Loucy (cell line): ENCODE data around the gene PRAMEF12.
"Not testable (repeated sequence)": the region's sequence is repeated elsewhere in the genome, so short reads cannot be mapped to it uniquely, and the experiment has no call there.

ENCODE experiments used
- H2AFZ ChIP-seq: fragments of 200-600 bp; sonication (generic); 2 replicates; pipeline ENCODE4 v1.6.0; 2016; ENCODE audit warnings: antibody characterized with exemption, mild to moderate bottlenecking, low read length, moderate library complexity
- H3F3A ChIP-seq: fragments of 200-600 bp; 2 replicates; pipeline ENCODE4 v1.6.0; 2016; ENCODE audit warnings: antibody characterized with exemption, low read depth, mild to moderate bottlenecking
- H3K27me3 ChIP-seq: fragments of 200-600 bp; sonication (generic); 2 replicates; pipeline ENCODE4 v1.6.1; 2014; ENCODE audit warnings: low read length, mild to moderate bottlenecking; ENCODE audit not compliant: insufficient read depth, poor library complexity, severe bottlenecking
- H3K36me3 ChIP-seq: fragments of 200-600 bp; sonication (generic); 2 replicates; pipeline ENCODE4 v1.6.1; 2016; ENCODE audit warnings: low read length; ENCODE audit not compliant: insufficient read depth
- H3K4me1 ChIP-seq: fragments of 200-600 bp; sonication (generic); 2 replicates; pipeline ENCODE4 v1.5.1; 2014; ENCODE audit warnings: low read length, mild to moderate bottlenecking; ENCODE audit not compliant: insufficient read depth, poor library complexity, severe bottlenecking
- H3K4me2 ChIP-seq: fragments of 200-600 bp; sonication (generic); 2 replicates; pipeline ENCODE4 v1.6.0; 2014; ENCODE audit warnings: antibody characterized with exemption, low read length, low read depth, mild to moderate bottlenecking; ENCODE audit not compliant: poor library complexity, severe bottlenecking
- H3K4me3 ChIP-seq: fragments of 200-600 bp; sonication (generic); 2 replicates; pipeline ENCODE4 v1.5.1; 2014; ENCODE audit warnings: low read length, mild to moderate bottlenecking, mixed read lengths; ENCODE audit not compliant: poor library complexity, severe bottlenecking
- H3K79me2 ChIP-seq: fragments of 200-600 bp; sonication (generic); 2 replicates; pipeline ENCODE4 v1.6.1; 2014; ENCODE audit warnings: low read length; ENCODE audit not compliant: insufficient read depth
- H3K9ac ChIP-seq: fragments of 200-600 bp; sonication (generic); 2 replicates; pipeline ENCODE4 v1.6.0; 2014; ENCODE audit warnings: mild to moderate bottlenecking, low read depth, low read length, moderate library complexity; ENCODE audit not compliant: poor library complexity, severe bottlenecking
- H3K9me2 ChIP-seq: fragments of 200-600 bp; sonication (generic); replicated peaks from 2 replicates; pipeline ENCODE4 v1.6.1; 2016; ENCODE audit warnings: low read depth, low read length, mixed read lengths
- H3K9me3 ChIP-seq: fragments of 200-600 bp; sonication (generic); 2 replicates; pipeline ENCODE4 v1.6.1; 2014; ENCODE audit warnings: mild to moderate bottlenecking, antibody characterized with exemption, low read length, low read depth; ENCODE audit not compliant: insufficient read depth
- H4K20me1 ChIP-seq: fragments of 200-600 bp; sonication (generic); 2 replicates; pipeline ENCODE4 v1.6.0; 2014; ENCODE audit warnings: antibody characterized with exemption, low read length, mild to moderate bottlenecking; ENCODE audit not compliant: insufficient read depth, poor library complexity, severe bottlenecking
- CTCF ChIP-seq: fragments of 200-600 bp; sonication (generic); conservative IDR thresholded peaks from 2 replicates; pipeline ENCODE4 v1.5.1; 2014; ENCODE audit warnings: mild to moderate bottlenecking, antibody characterized with exemption, low read length
- EZH2phosphoT487 ChIP-seq: fragments of 200-600 bp; IDR thresholded peaks from 2 replicates; pipeline ENCODE4 v1.6.1; 2018; ENCODE audit warnings: antibody characterized with exemption, mild to moderate bottlenecking, moderate library complexity, borderline replicate concordance

Gene PRAMEF12

DNA sequence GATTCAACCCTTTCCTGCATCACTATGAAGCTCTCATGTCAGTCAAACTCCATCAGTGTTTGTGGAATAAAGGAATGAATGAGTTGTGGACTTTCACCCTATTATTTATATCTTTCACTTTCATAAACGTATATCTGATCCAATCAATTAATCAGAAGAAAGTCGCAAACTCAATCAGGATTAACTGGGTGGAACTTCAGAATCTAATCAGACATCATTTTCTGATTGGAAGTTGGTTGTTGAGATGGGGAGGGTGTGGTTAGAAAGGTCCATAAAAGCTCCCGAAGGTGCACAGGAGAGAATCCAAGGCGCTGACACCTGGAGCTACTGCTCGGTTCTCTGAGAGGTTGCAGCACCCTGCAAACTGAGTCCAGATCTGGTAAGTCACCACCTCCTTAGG, at the start of gene PRAMEF12:
Gene PRAMEF12 (plus strand): TSS at position 301 of the 400 bp plus-strand sequence. CDS start 1,130 bp downstream, outside the sequence.
- Histone ChIP-seq H3K79me2 (no peaks in the 10 kb centered on the region), H3K4me2 (no peak within 1 kb of the TSS), H3K4me1 (no peaks in the 10 kb centered on the region), H4K20me1 (no peaks in the 10 kb centered on the region), H3K9me2 (no peaks in the 10 kb centered on the region), H3K9ac (no peak within 1 kb of the TSS), H3K4me3 (no peak within 1 kb of the TSS), H3K36me3 (no peaks in the 10 kb centered on the region), H3K9me3 (no peaks in the 10 kb centered on the region), H2AFZ (no peak within 1 kb of the TSS), H3F3A (no peaks in the 10 kb centered on the region), H3K27me3 (no peaks in the 10 kb centered on the region)
- TF ChIP-seq EZH2phosphoT487 (no peak), CTCF (no peak)

GRCh38 chr1:12728391-12728790, 45.1 kb upstream of the PRAMEF12 start:
- no peaks in the 10 kb centered on the region for H3K79me2 ChIP-seq
- H3K4me1 ChIP-seq: no peaks in the 10 kb centered on the region
- no peaks in the 10 kb centered on the region for H3K9me3 ChIP-seq
- no peak for TF ChIP-seq CTCF
- TF ChIP-seq EZH2phosphoT487: no peak
- H3F3A ChIP-seq: no peaks in the 10 kb centered on the region
- H2AFZ ChIP-seq: no peak overlapping the region
- no peaks in the 10 kb centered on the region for H3K9me2 ChIP-seq
- H4K20me1 ChIP-seq: no peaks in the 10 kb centered on the region
- no peak overlapping the region for H3K4me3 ChIP-seq
- H3K27me3 ChIP-seq: no peaks in the 10 kb centered on the region
- no peak overlapping the region for H3K4me2 ChIP-seq
- H3K36me3 ChIP-seq: no peaks in the 10 kb centered on the region
- H3K9ac ChIP-seq: no peak overlapping the region

DNA sequence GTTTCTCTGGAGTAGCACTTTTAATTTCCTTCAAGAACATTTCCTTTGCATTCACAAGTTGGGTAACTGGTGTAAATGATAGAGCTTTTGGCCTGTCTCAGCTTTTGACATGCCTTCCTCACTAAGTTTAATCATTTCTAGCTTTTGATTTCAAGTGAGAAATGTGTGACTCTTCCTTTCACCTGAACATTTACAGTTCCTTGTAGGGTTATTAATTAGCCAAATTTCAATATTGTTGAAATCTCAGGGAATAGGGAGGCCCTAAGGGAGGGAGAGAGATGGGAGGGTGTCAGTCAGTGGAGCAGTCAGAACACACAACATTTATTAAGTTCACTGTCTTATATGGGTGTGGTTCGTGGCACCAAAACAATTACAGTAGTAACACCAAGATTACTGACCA, 43.4 kb upstream of the PRAMEF12 start:
- Histone ChIP-seq H3K4me3 (no peak overlapping the region), H3K36me3 (no peaks in the 10 kb centered on the region), H3K4me2 (no peak overlapping the region), H4K20me1 (no peaks in the 10 kb centered on the region), H3F3A (no peaks in the 10 kb centered on the region), H3K9ac (no peak overlapping the region), H3K27me3 (no peaks in the 10 kb centered on the region), H3K79me2 (no peaks in the 10 kb centered on the region), H3K4me1 (no peaks in the 10 kb centered on the region), H3K9me2 (no peaks in the 10 kb centered on the region), H2AFZ (no peak overlapping the region), H3K9me3 (no peaks in the 10 kb centered on the region)
- TF ChIP-seq EZH2phosphoT487 (no peak), CTCF (no peak)

DNA sequence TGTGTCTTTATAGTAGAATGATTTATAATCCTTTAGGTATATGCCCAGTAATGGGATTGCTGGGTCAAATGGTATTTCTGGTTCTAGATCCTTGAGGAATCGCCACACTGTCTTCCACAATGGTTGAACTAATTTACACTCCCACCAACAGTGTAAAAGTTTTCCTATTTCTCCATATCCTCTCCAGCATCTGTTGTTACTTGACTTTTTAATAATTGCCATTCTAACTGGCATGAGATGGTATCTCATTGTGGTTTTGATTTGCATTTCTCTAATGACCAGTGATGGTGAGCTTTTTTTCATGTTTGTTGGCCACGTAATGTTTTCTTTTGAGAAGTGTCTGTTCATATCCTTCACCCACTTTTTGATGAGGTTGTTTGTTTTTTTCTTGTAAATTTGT, 42.5 kb upstream of the PRAMEF12 start:
- not testable (repeated sequence) for H3K79me2 ChIP-seq, H3K9me3 ChIP-seq

More for the DNA sequence above, 42.5 kb upstream of the PRAMEF12 start:
- H3K9ac ChIP-seq, H3K36me3 ChIP-seq, H2AFZ ChIP-seq, H3K9me2 ChIP-seq, H3F3A ChIP-seq, H3K4me2 ChIP-seq, H4K20me1 ChIP-seq, H3K4me3 ChIP-seq, H3K4me1 ChIP-seq, H3K27me3 ChIP-seq: not testable (repeated sequence)
